ENCODE data around the gene TMEM209.
"Not testable (repeated sequence)": the region's sequence is repeated elsewhere in the genome, so short reads cannot be mapped to it uniquely, and the experiment has no call there.

The TMEM209 gene

DNA sequence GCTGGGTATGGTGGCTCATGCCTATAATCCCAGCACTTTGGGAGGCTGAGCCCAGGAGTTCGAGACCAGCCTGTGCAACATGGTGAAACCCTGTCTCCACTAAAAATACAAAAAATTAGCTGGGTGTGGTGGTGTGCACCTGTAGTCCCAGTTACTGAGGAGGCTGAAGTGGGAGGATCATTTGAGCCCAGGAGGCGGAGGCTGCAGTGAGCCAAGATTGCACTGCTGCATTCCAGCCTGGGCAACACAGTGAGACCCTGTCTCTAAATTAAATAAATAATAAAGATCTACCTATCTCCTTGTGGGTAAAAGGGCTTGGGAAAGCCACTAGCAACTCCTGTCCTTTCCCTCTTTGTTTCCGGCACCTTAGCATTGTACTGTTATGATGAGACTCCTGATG is 78.4 kb downstream of the TMEM209 start:
- not testable (repeated sequence) for H3K36me3 ChIP-seq (ENCODE audit: control insufficient read depth, insufficient read depth, low read length)

DNA sequence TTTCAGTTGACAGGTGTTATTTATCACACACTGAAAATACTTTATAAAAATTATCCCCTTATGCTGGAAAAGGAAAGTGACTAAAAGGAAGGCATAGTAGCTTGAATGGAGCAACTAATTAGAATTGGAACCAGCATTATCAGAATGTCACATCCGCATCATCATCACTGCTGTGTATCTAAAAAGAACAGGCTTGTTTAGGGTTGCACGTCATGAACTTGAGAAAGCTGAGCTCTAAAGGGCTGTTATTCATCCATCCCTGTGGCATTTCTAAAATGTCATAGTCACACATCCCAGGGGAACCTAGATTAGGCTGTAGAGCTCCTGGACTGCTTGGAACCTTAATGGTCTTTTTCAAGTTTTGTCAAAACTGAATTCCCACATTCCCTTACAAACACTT is 80.5 kb downstream of the TMEM209 start:
- Histone ChIP-seq H3K9me3 (ENCODE audit: control insufficient read depth, low read length) (no peaks in the 10 kb centered on the region), H3K4me3 (ENCODE audit: low read length) (no peak overlapping the region), H3K36me3 (ENCODE audit: control insufficient read depth, insufficient read depth, low read length) (peaks cover 4% of the 10 kb centered on the region)

More for the DNA sequence above, 78.4 kb downstream of the TMEM209 start:
- not testable (repeated sequence) for H3K4me3 ChIP-seq (ENCODE audit: low read length); H3K27me3 ChIP-seq (ENCODE audit: control insufficient read depth, insufficient read depth, low read length); H3K9ac ChIP-seq (ENCODE audit: low read length); H3K4me1 ChIP-seq (ENCODE audit: control insufficient read depth, insufficient read depth, low read length); H3K9me3 ChIP-seq (ENCODE audit: control insufficient read depth, low read length)

DNA sequence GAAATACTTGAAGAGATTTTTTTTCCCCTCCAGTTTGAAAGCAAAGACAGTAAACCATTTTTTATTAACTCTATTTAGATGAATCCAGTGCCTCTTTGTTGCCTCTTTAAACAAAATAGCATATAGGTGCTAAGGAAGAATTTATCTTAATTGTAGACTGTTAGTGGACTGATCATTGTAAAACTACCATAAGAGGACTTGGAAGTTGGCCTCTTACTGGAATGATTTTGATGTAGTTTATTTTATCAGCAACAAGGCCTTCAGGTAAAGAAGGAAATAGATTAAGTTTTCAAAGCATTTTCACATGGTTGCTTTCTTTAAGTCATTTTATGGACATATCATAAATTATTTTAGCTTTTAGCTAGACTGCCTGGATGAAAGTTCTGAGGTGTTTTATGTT is 81.7 kb downstream of the TMEM209 start:
- H3K27me3 ChIP-seq (ENCODE audit: control insufficient read depth, insufficient read depth, low read length), result no peaks in the 10 kb centered on the region
- no peak overlapping the region for H3K4me3 ChIP-seq (ENCODE audit: low read length)
- H3K9ac ChIP-seq (ENCODE audit: low read length), result no peak overlapping the region
- H3K9me3 ChIP-seq (ENCODE audit: control insufficient read depth, low read length), result no peaks in the 10 kb centered on the region
- H3K36me3 ChIP-seq (ENCODE audit: control insufficient read depth, insufficient read depth, low read length), result peaks cover 4% of the 10 kb centered on the region
- H3K4me1 ChIP-seq (ENCODE audit: control insufficient read depth, insufficient read depth, low read length), result no peaks in the 10 kb centered on the region

More for the DNA sequence above, 80.5 kb downstream of the TMEM209 start:
- Histone ChIP-seq H3K4me1 (ENCODE audit: control insufficient read depth, insufficient read depth, low read length) (no peaks in the 10 kb centered on the region), H3K27me3 (ENCODE audit: control insufficient read depth, insufficient read depth, low read length) (no peaks in the 10 kb centered on the region), H3K9ac (ENCODE audit: low read length) (no peak overlapping the region)

- peaks cover 10% of the 10 kb centered on the region for H3K4me1 ChIP-seq (ENCODE audit: control insufficient read depth, insufficient read depth, low read length)
- no peak overlapping the region for H3K9ac ChIP-seq (ENCODE audit: low read length)
- peaks cover 4% of the 10 kb centered on the region for H3K36me3 ChIP-seq (ENCODE audit: control insufficient read depth, insufficient read depth, low read length)
- H3K9me3 ChIP-seq (ENCODE audit: control insufficient read depth, low read length), result no peaks in the 10 kb centered on the region
- no peak overlapping the region for H3K4me3 ChIP-seq (ENCODE audit: low read length)
- no peaks in the 10 kb centered on the region for H3K27me3 ChIP-seq (ENCODE audit: control insufficient read depth, insufficient read depth, low read length)
These were observed 86.4 kb downstream of the TMEM209 start for GRCh38 chr7:130118801-130119200.

DNA sequence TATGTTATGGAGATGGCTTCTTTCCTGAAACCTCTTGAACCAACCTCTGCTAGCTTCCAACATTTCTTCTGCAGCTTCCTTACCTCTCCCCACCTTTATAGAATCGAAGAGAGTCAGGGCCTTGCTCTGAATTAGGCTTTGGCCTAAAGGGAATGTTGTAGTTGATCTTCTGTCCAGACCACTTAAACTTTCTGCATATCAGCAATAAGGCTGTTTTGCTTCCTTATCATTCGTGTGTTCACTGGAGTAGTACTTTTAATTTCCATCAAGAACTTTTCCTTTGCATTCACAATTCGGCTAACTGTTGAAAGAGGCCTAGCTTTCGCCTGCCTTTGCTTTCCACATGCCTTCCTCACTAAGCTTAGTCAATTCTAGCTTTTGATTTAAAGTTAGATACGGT is 86.9 kb downstream of the TMEM209 start:
- H3K27me3 ChIP-seq (ENCODE audit: control insufficient read depth, insufficient read depth, low read length), result no peaks in the 10 kb centered on the region
- no peaks in the 10 kb centered on the region for H3K9me3 ChIP-seq (ENCODE audit: control insufficient read depth, low read length)
- peaks cover 4% of the 10 kb centered on the region for H3K36me3 ChIP-seq (ENCODE audit: control insufficient read depth, insufficient read depth, low read length)
- H3K9ac ChIP-seq (ENCODE audit: low read length), result no peak overlapping the region
- H3K4me3 ChIP-seq (ENCODE audit: low read length), result no peak overlapping the region
- H3K4me1 ChIP-seq (ENCODE audit: control insufficient read depth, insufficient read depth, low read length), result peaks cover 15% of the 10 kb centered on the region

DNA sequence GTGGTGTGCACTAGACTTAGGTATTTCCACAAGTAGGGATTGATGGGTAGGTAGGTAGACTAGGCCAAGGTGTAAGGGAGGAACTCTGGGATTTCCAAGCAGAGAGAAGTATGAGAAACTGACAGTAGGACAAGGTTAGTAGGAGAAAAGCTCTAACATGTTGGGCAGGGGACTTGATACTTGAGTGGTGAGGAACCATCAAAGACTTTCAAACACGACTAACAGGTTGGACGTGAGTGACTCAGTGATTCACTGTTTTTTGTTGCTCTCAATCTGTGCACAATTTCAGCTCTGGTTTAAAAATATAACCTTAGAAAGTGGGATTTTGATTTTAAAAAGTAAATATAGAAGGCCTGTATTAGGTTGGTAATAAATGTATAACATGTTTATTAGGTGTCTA is 90.4 kb downstream of the TMEM209 start:
- H3K4me1 ChIP-seq (ENCODE audit: control insufficient read depth, insufficient read depth, low read length), result peaks cover 19% of the 10 kb centered on the region
- H3K9me3 ChIP-seq (ENCODE audit: control insufficient read depth, low read length), result no peaks in the 10 kb centered on the region
- H3K4me3 ChIP-seq (ENCODE audit: low read length), result no peak overlapping the region
- H3K9ac ChIP-seq (ENCODE audit: low read length), result no peak overlapping the region
- no peaks in the 10 kb centered on the region for H3K36me3 ChIP-seq (ENCODE audit: control insufficient read depth, insufficient read depth, low read length)
- no peaks in the 10 kb centered on the region for H3K27me3 ChIP-seq (ENCODE audit: control insufficient read depth, insufficient read depth, low read length)
